ENCODE results near the gene IGF1R. TPM values are rescaled to one million over a fixed set of nuclear protein-coding genes. Genes with fewer than 3 reads are reported as not detected.

IGF1R gene
- total RNA-seq, 6 donors from 2014 or later = 31.0 to 142 (median 63.8) TPM

- H3K27ac ChIP-seq = no peak overlapping the region
- peaks cover 4 to 21% (median 10%) of the 10 kb centered on the region in 4 donors for H3K4me1 ChIP-seq
- H3K4me3 ChIP-seq = no peak overlapping the region
- no peak for TF ChIP-seq POLR2A (IDR thresholded peaks at IDR 0.05)
- no peak for DNase-seq
- WGBS, 2 donors = 83 to 88% methylated on average over 6 of the region's 6 CpGs
- ATAC-seq (ENCODE audit: low FRiP score in 2 of 2) = no peak
- H3K36me3 ChIP-seq = no peaks in the 10 kb centered on the region
- no peaks in the 10 kb centered on the region for H3K27me3 ChIP-seq
- no peaks in the 10 kb centered on the region for H3K9me3 ChIP-seq
Measured at GRCh38 chr15:98868564-98868963, 220.2 kb downstream of the IGF1R start.

GRCh38 chr15:98870788-98871187, 222.4 kb downstream of the IGF1R start:
- Histone ChIP-seq H3K4me1 (peaks cover 26 to 33% (median 27%) of the 10 kb centered on the region in 4 donors), H3K4me3 (no peak overlapping the region), H3K9me3 (no peaks in the 10 kb centered on the region), H3K27ac (no peak overlapping the region), H3K36me3 (no peaks in the 10 kb centered on the region), H3K27me3 (no peaks in the 10 kb centered on the region)
- ATAC-seq (ENCODE audit: low FRiP score in 2 of 2) = no peak
- WGBS, 2 donors = 84 to 94% methylated on average over 6 of the region's 6 CpGs
- TF ChIP-seq POLR2AphosphoS5 (IDR thresholded peaks at IDR 0.05) = no peak
- TF ChIP-seq, protein P1, sequence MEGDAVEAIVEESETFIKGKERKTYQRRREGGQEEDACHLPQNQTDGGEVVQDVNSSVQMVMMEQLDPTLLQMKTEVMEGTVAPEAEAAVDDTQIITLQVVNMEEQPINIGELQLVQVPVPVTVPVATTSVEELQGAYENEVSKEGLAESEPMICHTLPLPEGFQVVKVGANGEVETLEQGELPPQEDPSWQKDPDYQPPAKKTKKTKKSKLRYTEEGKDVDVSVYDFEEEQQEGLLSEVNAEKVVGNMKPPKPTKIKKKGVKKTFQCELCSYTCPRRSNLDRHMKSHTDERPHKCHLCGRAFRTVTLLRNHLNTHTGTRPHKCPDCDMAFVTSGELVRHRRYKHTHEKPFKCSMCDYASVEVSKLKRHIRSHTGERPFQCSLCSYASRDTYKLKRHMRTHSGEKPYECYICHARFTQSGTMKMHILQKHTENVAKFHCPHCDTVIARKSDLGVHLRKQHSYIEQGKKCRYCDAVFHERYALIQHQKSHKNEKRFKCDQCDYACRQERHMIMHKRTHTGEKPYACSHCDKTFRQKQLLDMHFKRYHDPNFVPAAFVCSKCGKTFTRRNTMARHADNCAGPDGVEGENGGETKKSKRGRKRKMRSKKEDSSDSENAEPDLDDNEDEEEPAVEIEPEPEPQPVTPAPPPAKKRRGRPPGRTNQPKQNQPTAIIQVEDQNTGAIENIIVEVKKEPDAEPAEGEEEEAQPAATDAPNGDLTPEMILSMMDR (IDR thresholded peaks at IDR 0.05) = no peak
- no peak for TF ChIP-seq POLR2A (IDR thresholded peaks at IDR 0.05)
- TF ChIP-seq EP300 (IDR thresholded peaks at IDR 0.05) = no peak
- DNase-seq = no peak

DNA sequence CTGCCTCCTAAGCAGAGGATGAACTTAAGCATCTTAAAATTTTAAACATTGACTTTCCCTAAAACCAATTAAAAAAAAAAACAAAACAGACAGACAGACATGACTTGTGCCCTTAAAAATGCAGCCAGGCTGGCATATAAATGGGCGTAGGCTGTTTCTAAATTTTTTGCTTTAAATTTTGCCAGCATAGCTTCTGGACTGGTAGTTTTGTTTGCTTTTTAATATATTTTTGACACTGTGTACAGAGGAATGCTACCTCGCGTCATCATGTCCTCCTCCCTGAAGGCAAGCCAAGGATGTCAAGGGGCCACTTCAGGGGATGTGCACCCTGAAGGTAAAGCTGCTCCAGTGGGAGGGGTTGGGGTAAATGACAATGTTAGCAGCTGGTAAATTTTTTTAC, 224.4 kb downstream of the IGF1R start:
- DNase-seq = no peak
- no peaks in the 10 kb centered on the region for H3K27me3 ChIP-seq
- H3K36me3 ChIP-seq = no peaks in the 10 kb centered on the region
- H3K27ac ChIP-seq = peak overlapping the region in 2 of 4 donors; percentile 32 to 72
- WGBS, 2 donors = 71 to 72% methylated on average over 3 of the region's 3 CpGs
- TF ChIP-seq, protein P1 (IDR thresholded peaks at IDR 0.05) = no peak
- no peak for TF ChIP-seq POLR2A (IDR thresholded peaks at IDR 0.05)
- TF ChIP-seq POLR2AphosphoS5 (IDR thresholded peaks at IDR 0.05) = no peak
- no peak for TF ChIP-seq EP300 (IDR thresholded peaks at IDR 0.05)
- peaks cover 34 to 42% (median 35%) of the 10 kb centered on the region in 4 donors for H3K4me1 ChIP-seq
- no peaks in the 10 kb centered on the region for H3K9me3 ChIP-seq
- no peak overlapping the region for H3K4me3 ChIP-seq
- ATAC-seq (ENCODE audit: low FRiP score in 2 of 2) = no peak

DNA sequence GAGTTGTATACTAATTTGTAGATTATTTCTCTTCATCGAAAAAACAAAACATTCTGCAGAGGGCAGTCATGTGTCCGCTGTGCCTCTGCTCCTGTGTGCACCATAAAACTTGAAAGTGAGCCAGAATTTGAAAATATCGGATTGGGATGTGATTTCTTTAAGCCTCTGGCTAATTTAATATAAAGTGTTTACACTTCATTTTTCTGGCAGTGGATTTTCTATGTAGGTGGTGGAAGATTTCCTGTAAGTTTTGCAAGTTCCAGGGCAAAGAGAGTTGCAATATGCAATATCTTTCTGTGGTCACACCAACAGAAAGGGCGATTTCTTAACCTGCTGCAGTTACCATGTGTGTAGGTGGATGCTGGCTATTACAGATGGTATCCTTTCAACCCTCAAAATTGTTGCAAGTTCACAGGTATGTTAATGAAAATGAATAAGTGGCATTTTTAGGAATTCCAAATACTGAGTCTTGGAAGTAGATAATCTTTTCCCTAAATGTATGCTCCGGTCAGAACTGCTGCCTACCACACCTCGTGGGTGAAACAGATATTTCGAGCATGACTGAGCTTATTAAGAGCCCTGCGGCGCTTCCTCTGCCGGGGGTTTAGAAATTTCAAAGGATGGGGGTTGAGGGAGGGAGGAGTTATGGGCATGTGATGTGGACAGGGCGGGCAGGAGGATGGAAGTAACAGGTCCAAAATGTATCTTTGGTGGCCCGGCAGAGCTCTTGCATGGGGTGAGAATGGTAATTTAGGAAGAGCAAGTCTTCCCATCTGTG, 225.3 kb downstream of the IGF1R start:
- ATAC-seq (ENCODE audit: low FRiP score in 2 of 2) (peak; percentile 76), DNase-seq (peak in 1 of 2 donors; percentile 50)
- no peak for TF ChIP-seq EP300 (IDR thresholded peaks at IDR 0.05)
- TF ChIP-seq, protein P1 (IDR thresholded peaks at IDR 0.05) = no peak
- TF ChIP-seq POLR2AphosphoS5 (IDR thresholded peaks at IDR 0.05) = no peak
- peak in 1 of 4 donors; percentile 7 for TF ChIP-seq POLR2A (IDR thresholded peaks at IDR 0.05)
- 40 to 54% methylated on average over 12 of the region's 12 CpGs for WGBS, 2 donors
- H3K9me3 ChIP-seq = no peaks in the 10 kb centered on the region
- peak overlapping the region; percentile 16 to 72 (median 30) for H3K27ac ChIP-seq
- peak overlapping the region in 1 of 4 donors; percentile 6 for H3K4me3 ChIP-seq
- H3K36me3 ChIP-seq = no peaks in the 10 kb centered on the region
- peaks cover 34 to 38% (median 37%) of the 10 kb centered on the region in 4 donors for H3K4me1 ChIP-seq
- H3K27me3 ChIP-seq = no peaks in the 10 kb centered on the region

DNA sequence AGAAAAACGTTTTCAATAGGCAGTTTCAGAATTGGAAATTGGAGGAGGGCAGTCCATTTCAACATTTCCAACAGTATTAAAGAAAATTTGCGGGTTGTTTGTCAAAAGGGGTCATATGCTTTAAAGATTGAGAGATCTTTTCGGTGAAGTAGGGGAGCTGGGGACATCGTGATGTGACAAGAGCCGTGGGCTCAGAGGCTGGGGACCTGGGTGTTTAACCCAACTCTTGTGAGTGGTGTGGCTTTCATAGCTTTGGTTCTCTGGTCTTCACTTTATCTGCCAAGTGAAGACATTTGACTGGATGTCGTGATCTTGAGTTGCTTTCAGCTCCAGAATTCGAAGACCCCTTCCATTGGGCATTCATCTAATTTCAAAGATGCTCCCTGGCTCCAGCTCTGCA, 226.0 kb downstream of the IGF1R start:
- H3K27ac ChIP-seq = peak overlapping the region; percentile 16 to 72 (median 36)
- 57 to 60% methylated on average over 7 of the region's 7 CpGs for WGBS, 2 donors

More for the DNA sequence above, 226.0 kb downstream of the IGF1R start:
- Histone ChIP-seq H3K9me3 (no peaks in the 10 kb centered on the region), H3K27me3 (no peaks in the 10 kb centered on the region), H3K4me3 (peak overlapping the region in 1 of 4 donors; percentile 6), H3K36me3 (no peaks in the 10 kb centered on the region), H3K4me1 (peaks cover 34 to 38% (median 37%) of the 10 kb centered on the region in 4 donors)
- DNase-seq (no peak), ATAC-seq (ENCODE audit: low FRiP score in 2 of 2) (no peak)
- TF ChIP-seq, protein P1 (IDR thresholded peaks at IDR 0.05) = no peak
- TF ChIP-seq POLR2A (IDR thresholded peaks at IDR 0.05) (no peak), POLR2AphosphoS5 (IDR thresholded peaks at IDR 0.05) (no peak), EP300 (IDR thresholded peaks at IDR 0.05) (no peak)
